HepG2 (cell line): ENCODE measurements around the gene GADD45G. TPM values are rescaled to one million over a fixed set of nuclear protein-coding genes. Genes with fewer than 3 reads are reported as not detected.

Experiments used
- DNMT3B ChIP-seq: conservative IDR thresholded peaks from 2 replicates; pipeline ENCODE4 v1.6.1; 2016; ENCODE audit warnings: missing biosample characterization, control low read depth
- KLF15 ChIP-seq: sonication (generic); formaldehyde crosslinking; IDR thresholded peaks from 2 replicates; pipeline ENCODE4 v1.8.1; 2023; ENCODE audit warnings: borderline replicate concordance, mild to moderate bottlenecking, inconsistent platforms, missing genetic modification reagents, mixed read lengths
- KLF16 ChIP-seq, 2 experiments: sonication (generic) in 1 of 2; formaldehyde crosslinking in 1 of 2; IDR thresholded peaks; 2 replicates each; pipeline versions ENCODE4 v1.6.1 to v1.8.0; 2016 to 2023; ENCODE audit warnings: missing genetic modification reagents in 2 of 2, missing compliant biosample characterization in 1 of 2
- PBX2 ChIP-seq: IDR thresholded peaks from 2 replicates; pipeline ENCODE4 v1.6.1; 2016; ENCODE audit warnings: control low read depth
- PHF8 ChIP-seq: sonication (generic); formaldehyde crosslinking; IDR thresholded peaks from 2 replicates; pipeline ENCODE4 v1.5.0; 2020; ENCODE audit warnings: missing genetic modification reagents
- U2AF1 ChIP-seq: fragments of 200-400 bp; formaldehyde crosslinking; optimal IDR thresholded peaks from 2 replicates; pipeline ENCODE3; 2017; ENCODE audit warnings: mild to moderate bottlenecking, low read depth, low read length
- ZNF318 ChIP-seq: sonication (generic); formaldehyde crosslinking; IDR thresholded peaks from 2 replicates; pipeline ENCODE4 v1.4.0; 2020; ENCODE audit warnings: mild to moderate bottlenecking, missing genetic modification reagents
- ZNF354B ChIP-seq: sonication (generic); formaldehyde crosslinking; IDR thresholded peaks from 2 replicates; pipeline ENCODE4 v1.8.0; 2022; ENCODE audit warnings: mild to moderate bottlenecking, missing genetic modification reagents
- polyA plus RNA-seq, 8 experiments: library from polyadenylated mRNA; depleted of rRNA in 3 of 8; stranded (reverse) in 7 of 8; unstranded in 1 of 8; fragments of >200 nt; fragmentation: Illumina TruSeq in 4 of 8; extraction: Trizol in 4 of 8; gene quantifications; 2 replicates each; pipeline versions ENCODE4 v1.2.1 to v1.2.3, GENCODE V29; 2011 to 2016; ENCODE audit warnings: low read depth in 4 of 8, missing spikeins in 1 of 8, mixed read lengths in 1 of 8; ENCODE audit not compliant: insufficient read depth in 1 of 8
- total RNA-seq, 5 experiments: library from RNA; depleted of rRNA; stranded (reverse); fragments of >200 nt; fragmentation: Illumina TruSeq; extraction: Trizol; gene quantifications; 2 replicates each; pipeline ENCODE4 v1.2.3, GENCODE V29; 2016; ENCODE audit warnings: low read depth in 1 of 5
- TF ChIP-seq, protein P1 (sequence below): sonication (generic); formaldehyde crosslinking; IDR thresholded peaks from 2 replicates; pipeline ENCODE4 v1.4.0; 2020; ENCODE audit warnings: mild to moderate bottlenecking, missing genetic modification reagents
- TF ChIP-seq, protein P2 (sequence below): sonication (generic); formaldehyde crosslinking; IDR thresholded peaks from 2 replicates; pipeline ENCODE4 v1.4.0; 2020; ENCODE audit warnings: missing genetic modification reagents

GADD45G gene
- total and polyA plus RNA-seq, 2 of the 13 experiments (the other 11 are each of a cell fraction or from before 2014, with no cell fraction given), result not detected

DNA sequence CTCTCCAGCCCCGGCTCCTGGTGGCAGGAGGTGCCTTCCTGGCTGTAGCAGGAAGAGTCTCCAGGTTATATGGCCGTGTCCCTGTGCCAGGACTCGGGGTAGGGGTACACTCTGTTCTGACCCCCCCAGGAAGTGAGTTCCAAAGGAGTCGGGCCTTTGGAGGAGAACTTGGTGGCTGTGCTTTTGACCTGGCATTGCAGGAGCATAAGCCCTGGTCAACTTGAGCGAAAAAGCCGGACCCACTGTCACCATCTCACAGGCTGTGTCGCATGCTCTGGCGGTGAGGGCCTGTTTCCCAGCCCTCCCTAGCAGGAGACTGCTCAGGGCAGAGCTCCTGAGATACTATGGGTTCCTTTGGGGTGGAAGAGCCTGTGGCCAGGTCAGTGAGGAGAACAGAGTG is 36.0 kb downstream of the GADD45G start (continued):
- TF ChIP-seq ZNF318 (CRISPR knock-in tag) (no peak), DNMT3B (CRISPR knock-in tag) (no peak), KLF15 (no peak), ZNF354B (CRISPR knock-in tag) (no peak), U2AF1 (no peak), KLF16 (CRISPR knock-in tag; IDR thresholded peaks at IDR 0.05) (no peak), PBX2 (CRISPR knock-in tag) (no peak), PHF8 (no peak)
- TF ChIP-seq, protein P1, sequence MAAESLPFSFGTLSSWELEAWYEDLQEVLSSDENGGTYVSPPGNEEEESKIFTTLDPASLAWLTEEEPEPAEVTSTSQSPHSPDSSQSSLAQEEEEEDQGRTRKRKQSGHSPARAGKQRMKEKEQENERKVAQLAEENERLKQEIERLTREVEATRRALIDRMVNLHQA (CRISPR knock-in tag), result no peak
- TF ChIP-seq, protein P2, sequence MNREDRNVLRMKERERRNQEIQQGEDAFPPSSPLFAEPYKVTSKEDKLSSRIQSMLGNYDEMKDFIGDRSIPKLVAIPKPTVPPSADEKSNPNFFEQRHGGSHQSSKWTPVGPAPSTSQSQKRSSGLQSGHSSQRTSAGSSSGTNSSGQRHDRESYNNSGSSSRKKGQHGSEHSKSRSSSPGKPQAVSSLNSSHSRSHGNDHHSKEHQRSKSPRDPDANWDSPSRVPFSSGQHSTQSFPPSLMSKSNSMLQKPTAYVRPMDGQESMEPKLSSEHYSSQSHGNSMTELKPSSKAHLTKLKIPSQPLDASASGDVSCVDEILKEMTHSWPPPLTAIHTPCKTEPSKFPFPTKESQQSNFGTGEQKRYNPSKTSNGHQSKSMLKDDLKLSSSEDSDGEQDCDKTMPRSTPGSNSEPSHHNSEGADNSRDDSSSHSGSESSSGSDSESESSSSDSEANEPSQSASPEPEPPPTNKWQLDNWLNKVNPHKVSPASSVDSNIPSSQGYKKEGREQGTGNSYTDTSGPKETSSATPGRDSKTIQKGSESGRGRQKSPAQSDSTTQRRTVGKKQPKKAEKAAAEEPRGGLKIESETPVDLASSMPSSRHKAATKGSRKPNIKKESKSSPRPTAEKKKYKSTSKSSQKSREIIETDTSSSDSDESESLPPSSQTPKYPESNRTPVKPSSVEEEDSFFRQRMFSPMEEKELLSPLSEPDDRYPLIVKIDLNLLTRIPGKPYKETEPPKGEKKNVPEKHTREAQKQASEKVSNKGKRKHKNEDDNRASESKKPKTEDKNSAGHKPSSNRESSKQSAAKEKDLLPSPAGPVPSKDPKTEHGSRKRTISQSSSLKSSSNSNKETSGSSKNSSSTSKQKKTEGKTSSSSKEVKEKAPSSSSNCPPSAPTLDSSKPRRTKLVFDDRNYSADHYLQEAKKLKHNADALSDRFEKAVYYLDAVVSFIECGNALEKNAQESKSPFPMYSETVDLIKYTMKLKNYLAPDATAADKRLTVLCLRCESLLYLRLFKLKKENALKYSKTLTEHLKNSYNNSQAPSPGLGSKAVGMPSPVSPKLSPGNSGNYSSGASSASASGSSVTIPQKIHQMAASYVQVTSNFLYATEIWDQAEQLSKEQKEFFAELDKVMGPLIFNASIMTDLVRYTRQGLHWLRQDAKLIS (CRISPR knock-in tag), result no peak
